Stomach (tissue), 9 donors: ENCODE measurements around the gene CD109. TPM values are rescaled to one million over a fixed set of nuclear protein-coding genes. Genes with fewer than 3 reads are reported as not detected.
A peak's percentile ranks its signal among the peaks of the same experiment; 100 is the strongest.

Experiments
- DNase-seq, 2 donors: peaks; one replicate each; pipeline versions ENCODE4 v3.0.0 to v3.0.0-alpha.2; 2013 to 2019
- H3K27ac ChIP-seq, 5 donors: fragments of 200-600 bp in 4 of 5; sonication (generic) in 4 of 5; one replicate each; pipeline ENCODE4 v1.5.1; 2013 to 2019; ENCODE audit warnings: mild to moderate bottlenecking in 1 of 5, moderate library complexity in 1 of 5
- H3K27me3 ChIP-seq, 3 donors: fragments of 200-600 bp; sonication (generic); one replicate each; pipeline ENCODE4 v1.5.1; 2017 to 2019; ENCODE audit warnings: mixed run types in 1 of 3
- H3K36me3 ChIP-seq, 4 donors: fragments of 200-600 bp; sonication (generic); 1 replicate in 3 of 4; 2 replicates in 1 of 4; pipeline ENCODE4 v1.5.1; 2016 to 2019
- H3K4me1 ChIP-seq, 4 donors: fragments of 200-600 bp; sonication (generic); one replicate each; pipeline ENCODE4 v1.5.1; 2016 to 2019
- H3K4me3 ChIP-seq, 4 donors: fragments of 200-600 bp; sonication (generic) in 3 of 4; one replicate each; pipeline ENCODE4 v1.5.1; 2016 to 2019; ENCODE audit warnings: mild to moderate bottlenecking in 1 of 4
- H3K9me3 ChIP-seq, 4 donors: fragments of 200-600 bp; sonication (generic); one replicate each; pipeline ENCODE4 v1.5.1; 2016 to 2019
- EP300 ChIP-seq: sonication (generic); formaldehyde crosslinking; IDR thresholded peaks from one replicate; pipeline ENCODE4 v1.6.1; 2017; ENCODE audit warnings: antibody characterized with exemption
- POLR2A ChIP-seq, 4 donors: fragments of 450-650 bp; IDR thresholded peaks; one replicate each; pipeline ENCODE4 v1.6.1; 2016; ENCODE audit warnings: antibody characterized with exemption in 4 of 4, control low read depth in 2 of 4, mild to moderate bottlenecking in 1 of 4, moderate library complexity in 1 of 4
- POLR2AphosphoS5 ChIP-seq, 3 donors: sonication (generic); formaldehyde crosslinking; IDR thresholded peaks; one replicate each; pipeline ENCODE4 v1.6.1; 2016; ENCODE audit warnings: antibody characterized with exemption in 3 of 3
- WGBS, 5 donors: extraction: QIAGEN DNeasy Blood & Tissue Kit in 3 of 5; methylation state at CpG; one replicate each; pipeline versions ENCODE4 v1.1.5 to v1.1.7; 2013 to 2018; 5-methylcytosine and 5-hydroxymethylcytosine counted together
- intact Hi-C: fragments of 100-400 bp; cut with DNase I; formaldehyde crosslinking; loops from one replicate; pipeline ENCODE4 v1.15.1; 2023; ENCODE audit warnings: low total_unique reads
- polyA plus RNA-seq, 3 donors: library from polyadenylated mRNA; stranded (reverse); fragments of 200-250 nt; gene quantifications; one replicate each; pipeline ENCODE4 v1.2.3, GENCODE V29; 2013
- total RNA-seq, 5 donors: library from RNA; depleted of rRNA; stranded (reverse); fragments of >200 nt; gene quantifications; one replicate each; pipeline versions ENCODE4 v1.1.0 to v1.2.3, GENCODE V29; 2014 to 2016
- TF ChIP-seq, protein P1 (sequence below), 7 experiments: fragments of 450-650 bp in 4 of 7; fragments of 200-600 bp in 3 of 7; sonication (generic) in 3 of 7; IDR thresholded peaks; one replicate each; pipeline ENCODE4 v1.5.1; 2016 to 2019; ENCODE audit warnings: antibody characterized with exemption in 7 of 7, control low read depth in 2 of 7, mild to moderate bottlenecking in 1 of 7
- donor health status: healthy with polysubstance abuse.
- donor health status: Bipolar disorder and iron deficiency.
- donor health status: healthy.

Gene CD109
- total and polyA plus RNA-seq, 8 donors: 0.19 to 19.6 (median 1.2) TPM

DNA sequence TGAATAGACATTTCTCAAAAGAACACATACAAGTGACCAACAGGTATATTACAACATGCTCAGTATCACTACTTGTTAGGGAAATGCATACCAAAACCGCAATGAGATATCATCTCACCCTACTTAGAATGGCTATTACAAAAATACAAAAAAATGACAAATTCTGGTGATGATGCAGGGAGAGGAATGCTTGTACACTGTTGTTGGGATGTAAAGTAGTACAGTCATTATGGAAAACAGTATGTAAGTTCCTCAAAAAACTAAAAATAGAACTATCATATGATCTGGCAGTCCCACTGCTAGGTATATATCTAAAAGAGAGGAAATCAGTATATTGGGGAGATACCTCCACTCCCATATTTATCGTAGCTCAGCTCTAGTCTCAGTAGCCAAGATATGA lies 31.3 kb upstream of the CD109 start:
- Histone ChIP-seq H3K36me3 (no peaks in the 10 kb centered on the region), H3K4me3 (no peak overlapping the region), H3K4me1 (peaks cover 0 to 7% (median 0%) of the 10 kb centered on the region in 4 donors), H3K27ac (no peak overlapping the region), H3K27me3 (no peaks in the 10 kb centered on the region), H3K9me3 (no peaks in the 10 kb centered on the region)
- no peak for TF ChIP-seq EP300
- TF ChIP-seq, protein P1, sequence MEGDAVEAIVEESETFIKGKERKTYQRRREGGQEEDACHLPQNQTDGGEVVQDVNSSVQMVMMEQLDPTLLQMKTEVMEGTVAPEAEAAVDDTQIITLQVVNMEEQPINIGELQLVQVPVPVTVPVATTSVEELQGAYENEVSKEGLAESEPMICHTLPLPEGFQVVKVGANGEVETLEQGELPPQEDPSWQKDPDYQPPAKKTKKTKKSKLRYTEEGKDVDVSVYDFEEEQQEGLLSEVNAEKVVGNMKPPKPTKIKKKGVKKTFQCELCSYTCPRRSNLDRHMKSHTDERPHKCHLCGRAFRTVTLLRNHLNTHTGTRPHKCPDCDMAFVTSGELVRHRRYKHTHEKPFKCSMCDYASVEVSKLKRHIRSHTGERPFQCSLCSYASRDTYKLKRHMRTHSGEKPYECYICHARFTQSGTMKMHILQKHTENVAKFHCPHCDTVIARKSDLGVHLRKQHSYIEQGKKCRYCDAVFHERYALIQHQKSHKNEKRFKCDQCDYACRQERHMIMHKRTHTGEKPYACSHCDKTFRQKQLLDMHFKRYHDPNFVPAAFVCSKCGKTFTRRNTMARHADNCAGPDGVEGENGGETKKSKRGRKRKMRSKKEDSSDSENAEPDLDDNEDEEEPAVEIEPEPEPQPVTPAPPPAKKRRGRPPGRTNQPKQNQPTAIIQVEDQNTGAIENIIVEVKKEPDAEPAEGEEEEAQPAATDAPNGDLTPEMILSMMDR (IDR thresholded peaks at IDR 0.05): no peak
- intact Hi-C loops: no loop called here
- 87 to 93% (median 89%) methylated on average over 2 of the region's 2 CpGs for WGBS, 5 donors
- DNase-seq: no peak

DNA sequence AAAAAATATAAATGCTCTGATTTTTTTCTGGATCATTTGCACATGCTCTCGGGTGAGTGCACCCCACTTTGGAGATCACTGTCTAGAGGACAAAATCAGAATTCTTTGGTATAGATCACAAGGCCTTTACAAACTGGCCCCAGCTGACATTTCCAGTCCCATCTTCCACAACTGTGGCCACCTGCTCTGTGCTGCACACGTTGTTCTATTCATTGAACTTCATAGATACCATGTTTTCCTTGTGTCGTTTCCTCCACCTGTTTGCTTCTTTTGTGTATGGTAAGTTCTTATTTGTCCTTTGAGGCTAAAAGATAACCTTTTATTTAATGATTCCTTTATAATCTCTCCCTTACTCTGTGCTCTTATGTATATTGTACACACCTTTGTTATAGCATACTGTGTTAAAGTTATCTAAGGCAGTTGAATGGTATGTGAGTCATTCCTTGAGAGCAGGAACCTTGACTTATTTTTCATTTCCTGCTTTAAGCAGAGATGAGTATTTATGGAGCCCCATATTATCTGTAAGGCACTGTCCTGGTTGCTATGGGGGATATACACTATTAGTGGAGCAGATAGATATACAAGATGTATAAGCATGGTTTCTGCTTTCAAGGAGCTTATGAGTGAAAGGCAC lies 30.2 kb upstream of the CD109 start:
- WGBS, 5 donors: 28 to 47% (median 32%) methylated on average over 3 of the region's 3 CpGs
- intact Hi-C loops: no loop called here
- Histone ChIP-seq H3K4me1 (peaks cover 0 to 7% (median 0%) of the 10 kb centered on the region in 4 donors), H3K27ac (peak overlapping the region in 2 of 5 donors; percentile 18 to 20), H3K9me3 (no peaks in the 10 kb centered on the region), H3K27me3 (peaks cover 0 to 3% (median 0%) of the 10 kb centered on the region in 3 donors), H3K36me3 (no peaks in the 10 kb centered on the region), H3K4me3 (no peak overlapping the region)
- TF ChIP-seq POLR2AphosphoS5 (IDR thresholded peaks at IDR 0.05) (peak in 2 of 3 donors; percentile 31 to 74), POLR2A (IDR thresholded peaks at IDR 0.05) (no peak)
- DNase-seq: peak in 1 of 2 donors; percentile 65

DNA sequence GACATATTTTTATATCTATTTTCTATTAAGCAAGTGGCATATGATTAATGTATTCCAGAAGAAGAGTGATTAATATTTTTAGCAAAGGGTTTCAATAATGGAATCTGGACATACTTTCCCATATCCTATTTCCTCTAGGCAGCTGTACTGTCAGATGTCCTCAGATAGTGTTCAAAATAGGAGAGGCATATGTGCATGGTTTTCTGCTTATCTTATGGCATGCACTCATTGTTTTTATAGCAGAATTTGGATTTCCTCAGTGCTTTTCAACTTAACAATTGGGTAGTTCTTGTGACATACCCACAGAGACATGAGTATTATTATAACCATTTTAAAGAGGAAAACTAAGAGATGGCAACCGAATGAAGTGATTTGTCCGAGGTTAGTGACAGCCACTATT lies 29.6 kb upstream of the CD109 start:
- 61 to 80% (median 70%) methylated on average over 2 of the region's 2 CpGs for WGBS, 5 donors
- no peaks in the 10 kb centered on the region for H3K9me3 ChIP-seq
- no peak for DNase-seq
- no peaks in the 10 kb centered on the region for H3K36me3 ChIP-seq
- H3K4me3 ChIP-seq: no peak overlapping the region
- H3K27me3 ChIP-seq: peaks cover 0 to 5% (median 0%) of the 10 kb centered on the region in 3 donors
- H3K4me1 ChIP-seq: peaks cover 0 to 7% (median 0%) of the 10 kb centered on the region in 4 donors
- H3K27ac ChIP-seq: peak overlapping the region in 2 of 5 donors; percentile 18 to 20
- intact Hi-C loops: no loop called here
- TF ChIP-seq, protein P1 (IDR thresholded peaks at IDR 0.05): no peak
- TF ChIP-seq POLR2AphosphoS5 (IDR thresholded peaks at IDR 0.05): no peak
- no peak for TF ChIP-seq POLR2A (IDR thresholded peaks at IDR 0.05)
- no peak for TF ChIP-seq EP300

DNA sequence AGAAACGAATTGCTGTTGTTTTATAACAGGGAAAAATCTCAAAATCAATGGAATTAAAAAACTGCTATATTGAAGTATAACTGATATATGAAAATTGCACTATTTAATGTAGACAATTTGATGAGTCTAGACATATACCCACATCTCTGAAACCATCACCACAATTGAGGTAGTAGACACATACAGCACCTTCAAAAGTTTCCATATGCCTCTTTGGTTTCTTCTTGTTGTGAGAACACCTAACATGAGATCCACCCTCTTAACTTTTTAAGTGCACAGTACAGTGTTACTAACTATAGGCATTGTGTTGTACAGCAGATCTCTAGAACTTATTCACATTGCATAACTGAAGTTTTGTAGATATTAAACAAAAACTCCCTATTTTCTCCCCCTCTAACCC lies 28.2 kb upstream of the CD109 start:
- Histone ChIP-seq H3K4me3 (no peak overlapping the region), H3K27ac (no peak overlapping the region), H3K9me3 (no peaks in the 10 kb centered on the region), H3K36me3 (no peaks in the 10 kb centered on the region), H3K27me3 (peaks cover 0 to 5% (median 0%) of the 10 kb centered on the region in 3 donors), H3K4me1 (peaks cover 0 to 7% (median 0%) of the 10 kb centered on the region in 4 donors)
- 60 to 73% (median 68%) methylated on average over 1 of the region's 1 CpG for WGBS, 5 donors
- no peak for DNase-seq
- intact Hi-C loops: no loop called here
- TF ChIP-seq, protein P1 (IDR thresholded peaks at IDR 0.05): no peak
- no peak for TF ChIP-seq POLR2A (IDR thresholded peaks at IDR 0.05)
- no peak for TF ChIP-seq EP300
- no peak for TF ChIP-seq POLR2AphosphoS5 (IDR thresholded peaks at IDR 0.05)

DNA sequence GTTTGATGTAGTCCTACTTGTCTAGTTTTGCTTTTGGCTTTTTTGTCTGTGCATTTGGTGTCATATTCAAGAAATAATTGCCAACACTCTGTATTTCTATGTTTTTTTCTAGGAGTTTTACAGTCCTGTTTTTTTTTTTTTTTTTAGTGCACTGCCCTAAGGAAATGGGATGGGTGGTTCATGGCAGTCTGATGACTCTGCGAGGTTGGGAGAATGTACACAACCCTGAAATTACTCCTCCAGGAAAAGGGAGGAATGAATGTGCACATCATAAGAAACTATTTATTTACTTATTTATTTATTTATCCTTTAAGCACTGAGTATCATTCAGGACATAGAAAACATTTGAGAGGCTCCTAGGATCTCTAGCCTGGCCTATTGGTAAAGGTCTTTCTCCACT lies 27.0 kb upstream of the CD109 start:
- Histone ChIP-seq H3K9me3 (no peaks in the 10 kb centered on the region), H3K4me3 (no peak overlapping the region), H3K36me3 (no peaks in the 10 kb centered on the region), H3K4me1 (peaks cover 0 to 7% (median 0%) of the 10 kb centered on the region in 4 donors), H3K27me3 (peaks cover 0 to 5% (median 0%) of the 10 kb centered on the region in 3 donors), H3K27ac (no peak overlapping the region)
- no peak for DNase-seq
- WGBS, 5 donors: 68 to 96% (median 89%) methylated on average over 1 of the region's 1 CpG
- intact Hi-C loops: no loop called here
- no peak for TF ChIP-seq POLR2A (IDR thresholded peaks at IDR 0.05)
- TF ChIP-seq, protein P1 (IDR thresholded peaks at IDR 0.05): no peak
- no peak for TF ChIP-seq EP300
